DOHH2 (cell line): ENCODE results near the gene SCAMP4.

Experiments
- CTCF ChIP-seq: fragments of 200-600 bp; sonication (generic); IDR thresholded peaks from one replicate; pipeline ENCODE4 v1.5.1; 2014; ENCODE audit warnings: antibody characterized with exemption, mild to moderate bottlenecking, low read depth, low read length; ENCODE audit not compliant: poor library complexity, severe bottlenecking
- EZH2phosphoT487 ChIP-seq: fragments of 200-600 bp; sonication (generic); IDR thresholded peaks from 2 replicates; pipeline ENCODE4 v1.6.1; 2017; ENCODE audit warnings: borderline replicate concordance, mild to moderate bottlenecking, antibody characterized with exemption, low read length, moderate library complexity, mixed read lengths

GRCh38 chr19:1953441-1954094 lies 48.4 kb downstream of the SCAMP4 start:
- TF ChIP-seq CTCF (no peak), EZH2phosphoT487 (no peak)
